Tibial nerve (tissue), 4 donors: ENCODE measurements around the gene EPN1. TPM values are rescaled to one million over a fixed set of nuclear protein-coding genes. Genes with fewer than 3 reads are reported as not detected.

Experiments used
- DNase-seq, 2 donors: peaks; one replicate each; pipeline ENCODE4 v3.0.0-alpha.2; 2019; ENCODE audit warnings: low spot score in 2 of 2
- H3K27ac ChIP-seq, 4 donors: fragments of 200-600 bp; sonication (generic) in 3 of 4; one replicate each; pipeline ENCODE4 v1.5.1; 2017 to 2019; ENCODE audit warnings: mild to moderate bottlenecking in 1 of 4
- H3K27me3 ChIP-seq, 2 donors: fragments of 200-600 bp; sonication (generic) in 1 of 2; one replicate each; pipeline versions ENCODE4 v1.5.1 to v1.6.0; 2017 to 2019
- H3K36me3 ChIP-seq, 3 donors: fragments of 200-600 bp; sonication (generic); one replicate each; pipeline ENCODE4 v1.5.1; 2018 to 2019
- H3K4me1 ChIP-seq, 4 donors: fragments of 200-600 bp; sonication (generic) in 3 of 4; one replicate each; pipeline ENCODE4 v1.5.1; 2017 to 2019
- H3K4me3 ChIP-seq, 4 donors: fragments of 200-600 bp; sonication (generic) in 3 of 4; one replicate each; pipeline ENCODE4 v1.5.1; 2017 to 2019; ENCODE audit warnings: mild to moderate bottlenecking in 1 of 4, moderate library complexity in 1 of 4
- H3K9me3 ChIP-seq, 4 donors: fragments of 200-600 bp; sonication (generic) in 3 of 4; one replicate each; pipeline ENCODE4 v1.5.1; 2017 to 2019
- EP300 ChIP-seq, 2 donors: sonication (generic); formaldehyde crosslinking; IDR thresholded peaks; one replicate each; pipeline ENCODE4 v1.6.1; 2017; ENCODE audit warnings: antibody characterized with exemption in 2 of 2, mild to moderate bottlenecking in 1 of 2
- POLR2A ChIP-seq, 2 donors: fragments of 450-650 bp; IDR thresholded peaks; one replicate each; pipeline ENCODE4 v1.6.1; 2017; ENCODE audit warnings: antibody characterized with exemption in 2 of 2, mild to moderate bottlenecking in 2 of 2, moderate library complexity in 2 of 2
- WGBS, 2 donors: methylation state at CpG; one replicate each; pipeline ENCODE4 v1.1.5; 2018; 5-methylcytosine and 5-hydroxymethylcytosine counted together
- total RNA-seq, 4 donors: library from RNA; depleted of rRNA; stranded (reverse); fragments of >200 nt; gene quantifications; one replicate each; pipeline ENCODE4 v1.1.0, GENCODE V29; 2016
- TF ChIP-seq, protein P1 (sequence below), 5 experiments: fragments of 200-600 bp in 3 of 5; fragments of 450-650 bp in 2 of 5; sonication (generic) in 3 of 5; IDR thresholded peaks; one replicate each; pipeline ENCODE4 v1.5.1; 2016 to 2019; ENCODE audit warnings: antibody characterized with exemption in 5 of 5, mild to moderate bottlenecking in 3 of 5, moderate library complexity in 2 of 5

The EPN1 gene
- total RNA-seq, 4 donors from 2014 or later = 92.0 to 164 (median 118) TPM

GRCh38 chr19:55673889-55674288, 1.1 kb upstream of the EPN1 start:
- WGBS, 2 donors = 71 to 73% methylated on average over 15 of the region's 15 CpGs
- DNase-seq = no peak
- Histone ChIP-seq H3K9me3 (no peaks in the 10 kb centered on the region), H3K4me3 (no peak overlapping the region), H3K27ac (peak overlapping the region in 3 of 4 donors; percentile 89 to 94 (median 92)), H3K36me3 (peaks cover under 1 to 58% (median 33%) of the 10 kb centered on the region in 3 donors), H3K4me1 (peaks cover 0 to 58% (median 31%) of the 10 kb centered on the region in 4 donors), H3K27me3 (no peaks in the 10 kb centered on the region)
- no peak for TF ChIP-seq POLR2A (IDR thresholded peaks at IDR 0.05)
- no peak for TF ChIP-seq EP300 (IDR thresholded peaks at IDR 0.05)
- TF ChIP-seq, protein P1, sequence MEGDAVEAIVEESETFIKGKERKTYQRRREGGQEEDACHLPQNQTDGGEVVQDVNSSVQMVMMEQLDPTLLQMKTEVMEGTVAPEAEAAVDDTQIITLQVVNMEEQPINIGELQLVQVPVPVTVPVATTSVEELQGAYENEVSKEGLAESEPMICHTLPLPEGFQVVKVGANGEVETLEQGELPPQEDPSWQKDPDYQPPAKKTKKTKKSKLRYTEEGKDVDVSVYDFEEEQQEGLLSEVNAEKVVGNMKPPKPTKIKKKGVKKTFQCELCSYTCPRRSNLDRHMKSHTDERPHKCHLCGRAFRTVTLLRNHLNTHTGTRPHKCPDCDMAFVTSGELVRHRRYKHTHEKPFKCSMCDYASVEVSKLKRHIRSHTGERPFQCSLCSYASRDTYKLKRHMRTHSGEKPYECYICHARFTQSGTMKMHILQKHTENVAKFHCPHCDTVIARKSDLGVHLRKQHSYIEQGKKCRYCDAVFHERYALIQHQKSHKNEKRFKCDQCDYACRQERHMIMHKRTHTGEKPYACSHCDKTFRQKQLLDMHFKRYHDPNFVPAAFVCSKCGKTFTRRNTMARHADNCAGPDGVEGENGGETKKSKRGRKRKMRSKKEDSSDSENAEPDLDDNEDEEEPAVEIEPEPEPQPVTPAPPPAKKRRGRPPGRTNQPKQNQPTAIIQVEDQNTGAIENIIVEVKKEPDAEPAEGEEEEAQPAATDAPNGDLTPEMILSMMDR (IDR thresholded peaks at IDR 0.05) = no peak

- no peak for DNase-seq
- H3K4me3 ChIP-seq = peak overlapping the region; percentile 70 to 90 (median 80)
- TF ChIP-seq EP300 (IDR thresholded peaks at IDR 0.05) (no peak), POLR2A (IDR thresholded peaks at IDR 0.05) (no peak)
- TF ChIP-seq, protein P1 (IDR thresholded peaks at IDR 0.05) = no peak
- H3K4me1 ChIP-seq = peaks cover 0 to 64% (median 33%) of the 10 kb centered on the region in 4 donors
- no peaks in the 10 kb centered on the region for H3K9me3 ChIP-seq
- WGBS, 2 donors = 19 to 21% methylated on average over 15 to 17 of the region's 17 CpGs
- H3K36me3 ChIP-seq = peaks cover 0 to 58% (median 33%) of the 10 kb centered on the region in 3 donors
- peak overlapping the region in 3 of 4 donors; percentile 89 to 94 (median 92) for H3K27ac ChIP-seq
- H3K27me3 ChIP-seq = no peaks in the 10 kb centered on the region
These were observed 576 bp upstream of the EPN1 start for GRCh38 chr19:55674459-55674840.

- no peaks in the 10 kb centered on the region for H3K27me3 ChIP-seq
- WGBS, 2 donors = 12 to 13% methylated on average over 16 of the region's 16 CpGs
These were observed 782 bp downstream of the EPN1 start for GRCh38 chr19:55675661-55676354.

GRCh38 chr19:55676383-55676782, 1.4 kb downstream of the EPN1 start:
- Histone ChIP-seq H3K4me1 (peaks cover 0 to 75% (median 41%) of the 10 kb centered on the region in 4 donors), H3K27me3 (no peaks in the 10 kb centered on the region), H3K4me3 (peak overlapping the region in 2 of 4 donors; percentile 76 to 85), H3K9me3 (no peaks in the 10 kb centered on the region), H3K36me3 (peaks cover 0 to 58% (median 32%) of the 10 kb centered on the region in 3 donors), H3K27ac (peak overlapping the region in 3 of 4 donors; percentile 89 to 94 (median 92))
- no peak for DNase-seq
- 67 to 70% methylated on average over 5 of the region's 5 CpGs for WGBS, 2 donors
- TF ChIP-seq POLR2A (IDR thresholded peaks at IDR 0.05) = no peak
- TF ChIP-seq, protein P1 (IDR thresholded peaks at IDR 0.05) = no peak
- no peak for TF ChIP-seq EP300 (IDR thresholded peaks at IDR 0.05)

More at GRCh38 chr19:55675661-55676354, 782 bp downstream of the EPN1 start:
- Histone ChIP-seq H3K36me3 (peaks cover 0 to 58% (median 31%) of the 10 kb centered on the region in 3 donors), H3K27ac (peak overlapping the region; percentile 22 to 94 (median 90)), H3K4me1 (peaks cover 0 to 77% (median 38%) of the 10 kb centered on the region in 4 donors), H3K4me3 (peak overlapping the region; percentile 70 to 90 (median 80)), H3K9me3 (no peaks in the 10 kb centered on the region)
- no peak for TF ChIP-seq EP300 (IDR thresholded peaks at IDR 0.05)
- TF ChIP-seq, protein P1 (IDR thresholded peaks at IDR 0.05) = no peak
- TF ChIP-seq POLR2A (IDR thresholded peaks at IDR 0.05) = no peak
- no peak for DNase-seq

- H3K4me3 ChIP-seq = peak overlapping the region in 2 of 4 donors; percentile 76 to 85
- H3K27me3 ChIP-seq = no peaks in the 10 kb centered on the region
- TF ChIP-seq EP300 (IDR thresholded peaks at IDR 0.05) (no peak), POLR2A (IDR thresholded peaks at IDR 0.05) (no peak)
- TF ChIP-seq, protein P1 (IDR thresholded peaks at IDR 0.05) = no peak
- H3K36me3 ChIP-seq = peaks cover 0 to 59% (median 32%) of the 10 kb centered on the region in 3 donors
- no peaks in the 10 kb centered on the region for H3K9me3 ChIP-seq
- 77 to 82% methylated on average over 7 of the region's 7 CpGs for WGBS, 2 donors
- DNase-seq = no peak
- peak overlapping the region in 2 of 4 donors; percentile 40 to 59 for H3K27ac ChIP-seq
- peaks cover 0 to 70% (median 41%) of the 10 kb centered on the region in 4 donors for H3K4me1 ChIP-seq
These were observed 2.0 kb downstream of the EPN1 start for GRCh38 chr19:55676889-55677505.
